ENCODE measurements around the gene STK32C. TPM values are rescaled to one million over a fixed set of nuclear protein-coding genes. Genes with fewer than 3 reads are reported as not detected.
A peak's percentile ranks its signal among the peaks of the same experiment; 100 is the strongest.
"Not testable (repeated sequence)": the region's sequence is repeated elsewhere in the genome, so short reads cannot be mapped to it uniquely, and the experiment has no call there.

The STK32C gene
- total RNA-seq, 1 donor from 2014 or later = 13.6 TPM

DNA sequence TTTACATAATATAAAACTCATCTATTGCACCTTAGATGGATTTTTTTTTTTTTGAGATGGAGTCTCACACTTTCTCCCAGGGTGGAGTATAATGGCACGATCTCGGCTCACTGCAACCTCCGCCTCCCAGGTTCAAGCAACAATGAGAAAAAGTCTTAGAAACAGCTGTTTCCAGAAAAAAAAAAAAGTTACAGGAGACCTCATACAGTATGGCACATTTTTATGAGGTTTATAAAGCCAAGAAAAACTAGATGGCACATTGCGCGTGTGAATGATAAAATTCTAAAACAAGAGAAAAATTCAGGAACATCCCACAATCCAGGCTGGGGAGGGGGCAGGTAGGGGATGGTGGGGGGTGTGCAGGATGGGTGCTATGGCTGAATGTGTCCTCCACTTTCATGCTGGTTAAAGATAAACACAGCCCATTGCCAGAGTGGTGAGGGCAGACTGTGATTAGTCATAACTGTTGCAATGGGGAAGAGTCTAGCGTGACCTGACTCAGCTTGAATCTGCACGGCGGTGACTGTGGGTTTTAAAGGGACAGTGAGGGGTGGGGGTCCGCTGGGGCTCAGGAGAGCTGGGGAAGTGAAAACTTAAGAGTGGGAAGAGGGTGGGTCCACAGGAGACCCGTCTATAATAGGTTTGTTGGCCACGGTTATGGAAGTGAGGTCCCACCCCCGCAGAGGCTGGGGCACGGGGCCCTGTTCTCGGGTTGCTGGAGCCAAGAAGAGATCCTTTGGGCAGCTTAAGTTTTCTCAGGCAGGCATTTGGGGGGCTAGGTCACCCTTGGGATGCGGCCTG is 12.3 kb upstream of the STK32C start:
- Histone ChIP-seq H3K36me3 (ENCODE audit: insufficient read depth, low read length) (peaks cover 4% of the 10 kb centered on the region), H2AFZ (ENCODE audit: low read depth, low read length) (peak overlapping the region; percentile 7), H3K9me3 (ENCODE audit: insufficient read depth, low read depth, low read length) (no peaks in the 10 kb centered on the region), H3K4me2 (ENCODE audit: low read length) (peak overlapping the region; percentile 76), H3K79me2 (ENCODE audit: insufficient read depth, low read length) (peaks cover 9% of the 10 kb centered on the region), H4K20me1 (ENCODE audit: insufficient read depth, low read length) (peaks cover 8% of the 10 kb centered on the region), H3K27me3 (ENCODE audit: insufficient read depth, low read length) (no peaks in the 10 kb centered on the region), H3K4me3 (ENCODE audit: insufficient read depth, low read depth, low read length) (no peak overlapping the region), H3K9ac (ENCODE audit: low read length) (peak overlapping the region; percentile 16), H3K4me1 (ENCODE audit: insufficient read depth, low read length) (peaks cover 9% of the 10 kb centered on the region), H3K27ac (ENCODE audit: low read depth, low read length) (peak overlapping the region; percentile 59)
- DNase-seq (ENCODE audit: low read depth) (peak; percentile 87), FAIRE-seq (peak; percentile 84)
- no peak overlapping the region for H3K4me3 Mint-ChIP-seq (ENCODE audit: unreplicated experiment)
- peak overlapping the region; percentile 98 for H3K27ac Mint-ChIP-seq (ENCODE audit: unreplicated experiment)
- peaks cover 2% of the 10 kb centered on the region for H3K9me3 Mint-ChIP-seq (ENCODE audit: unreplicated experiment)
- TF ChIP-seq, protein P1, sequence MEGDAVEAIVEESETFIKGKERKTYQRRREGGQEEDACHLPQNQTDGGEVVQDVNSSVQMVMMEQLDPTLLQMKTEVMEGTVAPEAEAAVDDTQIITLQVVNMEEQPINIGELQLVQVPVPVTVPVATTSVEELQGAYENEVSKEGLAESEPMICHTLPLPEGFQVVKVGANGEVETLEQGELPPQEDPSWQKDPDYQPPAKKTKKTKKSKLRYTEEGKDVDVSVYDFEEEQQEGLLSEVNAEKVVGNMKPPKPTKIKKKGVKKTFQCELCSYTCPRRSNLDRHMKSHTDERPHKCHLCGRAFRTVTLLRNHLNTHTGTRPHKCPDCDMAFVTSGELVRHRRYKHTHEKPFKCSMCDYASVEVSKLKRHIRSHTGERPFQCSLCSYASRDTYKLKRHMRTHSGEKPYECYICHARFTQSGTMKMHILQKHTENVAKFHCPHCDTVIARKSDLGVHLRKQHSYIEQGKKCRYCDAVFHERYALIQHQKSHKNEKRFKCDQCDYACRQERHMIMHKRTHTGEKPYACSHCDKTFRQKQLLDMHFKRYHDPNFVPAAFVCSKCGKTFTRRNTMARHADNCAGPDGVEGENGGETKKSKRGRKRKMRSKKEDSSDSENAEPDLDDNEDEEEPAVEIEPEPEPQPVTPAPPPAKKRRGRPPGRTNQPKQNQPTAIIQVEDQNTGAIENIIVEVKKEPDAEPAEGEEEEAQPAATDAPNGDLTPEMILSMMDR (IDR thresholded peaks at IDR 0.05; ENCODE audit: insufficient read depth, low read depth, low read length) = no peak
- TF ChIP-seq EZH2 (IDR thresholded peaks at IDR 0.05; ENCODE audit: insufficient read depth, low read length) = no peak
- no peaks in the 10 kb centered on the region for H3K27me3 Mint-ChIP-seq (ENCODE audit: low read depth, unreplicated experiment)
- H3K4me1 Mint-ChIP-seq (ENCODE audit: low read depth, unreplicated experiment) = peaks cover 20% of the 10 kb centered on the region
- H3K36me3 Mint-ChIP-seq (ENCODE audit: low read depth, unreplicated experiment) = peaks cover 6% of the 10 kb centered on the region

DNA sequence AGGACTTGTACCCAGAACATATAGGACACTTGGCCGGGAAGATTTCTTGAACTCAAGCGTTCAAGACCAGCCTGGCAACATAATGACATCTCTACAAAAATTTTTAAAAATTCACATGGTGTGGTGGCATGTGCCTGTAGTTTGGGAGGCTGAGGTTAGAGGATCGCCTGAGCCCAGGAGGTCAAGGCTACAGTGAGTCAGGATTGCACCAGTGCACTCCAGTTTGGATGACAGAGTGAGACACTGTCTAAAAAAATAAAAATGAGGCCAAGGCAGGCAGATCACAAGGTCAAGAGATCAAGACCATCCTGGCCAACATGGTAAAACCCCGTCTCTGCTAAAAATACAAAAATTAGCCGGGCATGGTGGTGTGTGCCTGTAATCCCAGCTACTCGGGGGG is 9.7 kb upstream of the STK32C start:
- H3K9ac ChIP-seq (ENCODE audit: low read length); H3K4me3 Mint-ChIP-seq (ENCODE audit: unreplicated experiment); H3K27ac ChIP-seq (ENCODE audit: low read depth, low read length); H3K4me2 ChIP-seq (ENCODE audit: low read length); H3K9me3 Mint-ChIP-seq (ENCODE audit: unreplicated experiment); H3K27me3 ChIP-seq (ENCODE audit: insufficient read depth, low read length); DNase-seq (ENCODE audit: low read depth); H3K9me3 ChIP-seq (ENCODE audit: insufficient read depth, low read depth, low read length); H3K4me3 ChIP-seq (ENCODE audit: insufficient read depth, low read depth, low read length); H3K36me3 Mint-ChIP-seq (ENCODE audit: low read depth, unreplicated experiment); H4K20me1 ChIP-seq (ENCODE audit: insufficient read depth, low read length); H3K4me1 ChIP-seq (ENCODE audit: insufficient read depth, low read length); H3K27me3 Mint-ChIP-seq (ENCODE audit: low read depth, unreplicated experiment); H2AFZ ChIP-seq (ENCODE audit: low read depth, low read length); H3K79me2 ChIP-seq (ENCODE audit: insufficient read depth, low read length); H3K36me3 ChIP-seq (ENCODE audit: insufficient read depth, low read length); H3K27ac Mint-ChIP-seq (ENCODE audit: unreplicated experiment); FAIRE-seq: not testable (repeated sequence)
- peaks cover 18% of the 10 kb centered on the region for H3K4me1 Mint-ChIP-seq (ENCODE audit: low read depth, unreplicated experiment)

DNA sequence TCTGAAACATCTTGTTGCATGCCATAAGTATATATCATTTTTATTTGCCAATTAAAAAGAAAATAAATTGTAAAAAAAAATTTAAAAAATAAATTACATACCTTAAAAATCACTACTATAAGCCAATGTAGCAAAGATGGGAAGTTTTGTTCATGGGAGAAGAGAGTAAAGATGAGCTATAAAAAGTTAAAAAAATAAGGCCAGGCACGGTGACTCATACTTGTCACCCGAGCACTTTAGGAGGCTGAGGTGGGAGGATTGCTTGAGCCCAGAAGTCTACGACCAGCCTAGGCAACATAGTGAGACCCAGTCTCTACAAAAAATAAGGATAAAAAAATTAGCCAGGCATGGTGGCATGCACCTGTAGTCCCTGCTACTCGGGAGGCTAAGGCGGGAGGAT is 8.4 kb upstream of the STK32C start:
- Histone ChIP-seq H3K4me3 (ENCODE audit: insufficient read depth, low read depth, low read length) (no peak overlapping the region), H3K9me3 (ENCODE audit: insufficient read depth, low read depth, low read length) (no peaks in the 10 kb centered on the region), H4K20me1 (ENCODE audit: insufficient read depth, low read length) (no peaks in the 10 kb centered on the region), H3K79me2 (ENCODE audit: insufficient read depth, low read length) (no peaks in the 10 kb centered on the region), H2AFZ (ENCODE audit: low read depth, low read length) (no peak overlapping the region), H3K9ac (ENCODE audit: low read length) (no peak overlapping the region), H3K27ac (ENCODE audit: low read depth, low read length) (no peak overlapping the region), H3K4me2 (ENCODE audit: low read length) (no peak overlapping the region), H3K27me3 (ENCODE audit: insufficient read depth, low read length) (no peaks in the 10 kb centered on the region), H3K4me1 (ENCODE audit: insufficient read depth, low read length) (peaks cover 9% of the 10 kb centered on the region), H3K36me3 (ENCODE audit: insufficient read depth, low read length) (no peaks in the 10 kb centered on the region)
- H3K9me3 Mint-ChIP-seq (ENCODE audit: unreplicated experiment) = peaks cover 6% of the 10 kb centered on the region
- H3K4me3 Mint-ChIP-seq (ENCODE audit: unreplicated experiment) = no peak overlapping the region
- H3K27ac Mint-ChIP-seq (ENCODE audit: unreplicated experiment) = no peak overlapping the region
- no peak for DNase-seq (ENCODE audit: low read depth)
- peaks cover 16% of the 10 kb centered on the region for H3K4me1 Mint-ChIP-seq (ENCODE audit: low read depth, unreplicated experiment)
- TF ChIP-seq, protein P1 (IDR thresholded peaks at IDR 0.05; ENCODE audit: insufficient read depth, low read depth, low read length) = no peak
- TF ChIP-seq EZH2 (IDR thresholded peaks at IDR 0.05; ENCODE audit: insufficient read depth, low read length) = no peak
- H3K36me3 Mint-ChIP-seq (ENCODE audit: low read depth, unreplicated experiment) = no peaks in the 10 kb centered on the region
- FAIRE-seq = no peak
- H3K27me3 Mint-ChIP-seq (ENCODE audit: low read depth, unreplicated experiment) = peaks cover 4% of the 10 kb centered on the region

DNA sequence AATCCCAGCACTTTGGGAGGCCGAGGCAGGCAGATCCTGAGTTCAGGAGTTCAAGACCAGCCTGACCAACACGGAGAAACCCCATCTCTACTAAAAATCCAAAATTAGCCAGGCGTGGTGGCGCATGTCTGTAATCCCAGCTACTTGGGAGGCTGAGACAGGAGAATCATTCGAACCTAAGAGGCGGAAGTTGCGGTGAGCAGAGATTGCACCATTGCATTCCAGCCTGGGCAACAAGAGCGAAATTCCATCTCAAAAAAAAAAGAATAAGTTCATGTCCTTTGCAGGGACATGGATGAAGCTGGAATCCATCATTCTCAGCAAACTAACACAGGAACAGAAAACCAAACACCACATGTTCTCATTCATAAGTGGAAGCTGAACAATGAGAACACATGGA is 7.1 kb upstream of the STK32C start:
- not testable (repeated sequence) for H3K9me3 Mint-ChIP-seq (ENCODE audit: unreplicated experiment); H3K36me3 ChIP-seq (ENCODE audit: insufficient read depth, low read length); H3K27me3 ChIP-seq (ENCODE audit: insufficient read depth, low read length); H3K4me3 Mint-ChIP-seq (ENCODE audit: unreplicated experiment); H3K27ac ChIP-seq (ENCODE audit: low read depth, low read length); H2AFZ ChIP-seq (ENCODE audit: low read depth, low read length); H3K79me2 ChIP-seq (ENCODE audit: insufficient read depth, low read length); H3K27ac Mint-ChIP-seq (ENCODE audit: unreplicated experiment); H3K4me2 ChIP-seq (ENCODE audit: low read length); FAIRE-seq; H3K4me1 Mint-ChIP-seq (ENCODE audit: low read depth, unreplicated experiment); H3K9ac ChIP-seq (ENCODE audit: low read length); H3K4me1 ChIP-seq (ENCODE audit: insufficient read depth, low read length); DNase-seq (ENCODE audit: low read depth); H3K9me3 ChIP-seq (ENCODE audit: insufficient read depth, low read depth, low read length); H4K20me1 ChIP-seq (ENCODE audit: insufficient read depth, low read length); H3K4me3 ChIP-seq (ENCODE audit: insufficient read depth, low read depth, low read length); H3K36me3 Mint-ChIP-seq (ENCODE audit: low read depth, unreplicated experiment)
- peaks cover 11% of the 10 kb centered on the region for H3K27me3 Mint-ChIP-seq (ENCODE audit: low read depth, unreplicated experiment)
